Endothelial cell of umbilical vein (primary cell): Measurements from ENCODE around the gene PKMYT1. TPM values are rescaled to one million over a fixed set of nuclear protein-coding genes. Genes with fewer than 3 reads are reported as not detected.

Experiments used
- BruUV-seq: library from RNA; stranded (reverse); fragments of 400-500 nt; replicated peaks from 2 replicates; lab custom pipeline; 2021; lab: Mats Ljungman, UMichigan
- CTCF ChIA-PET: fragments of 300-600, 350-600 bp; sonication (Branson Sonifier 250); formaldehyde crosslinking; loops from one replicate; lab custom pipeline; 2021; ENCODE audit warnings: antibody characterized with exemption, inconsistent platforms; lab: Charles Lee
- POLR2A ChIA-PET: fragments of 300-600, 350-600 bp; sonication (Branson Sonifier 250); formaldehyde crosslinking; loops from one replicate; lab custom pipeline; 2021; ENCODE audit warnings: antibody characterized with exemption, inconsistent platforms; lab: Charles Lee
- DNase-seq: peaks from one replicate; pipeline ENCODE4 v3.0.0-alpha.2; 2011; ENCODE audit warnings: low read depth, low spot score
- FAIRE-seq: peaks from 2 replicates; lab custom pipeline; 2011; peaks lifted over from hg19 to GRCh38; lab: Jason Lieb, UNC
- H2AFZ ChIP-seq: 2 replicates; pipeline ENCODE4 v1.6.0; 2012; ENCODE audit warnings: low read depth, low read length, control low read depth, inconsistent platforms
- H3K27ac ChIP-seq: 2 replicates; pipeline ENCODE4 v1.5.1; 2011; ENCODE audit warnings: low read depth, mild to moderate bottlenecking, control low read depth, low read length, moderate library complexity; ENCODE audit not compliant: insufficient read depth
- H3K27me3 ChIP-seq, 2 experiments: 2 replicates each; pipeline versions ENCODE4 v1.6.0 to v1.6.1; 2011; ENCODE audit warnings: low read length in 2 of 2, mixed read lengths in 1 of 2; ENCODE audit not compliant: control insufficient read depth in 2 of 2, insufficient read depth in 2 of 2
- H3K36me3 ChIP-seq, 2 experiments: 2 replicates in 1 of 2; 3 replicates in 1 of 2; pipeline ENCODE4 v1.5.1; 2011; ENCODE audit warnings: low read length in 2 of 2, mild to moderate bottlenecking in 1 of 2, moderate library complexity in 1 of 2; ENCODE audit not compliant: control insufficient read depth in 2 of 2, insufficient read depth in 2 of 2; ENCODE audit errors: extremely low read depth in 1 of 2
- H3K4me1 ChIP-seq: 3 replicates; pipeline ENCODE4 v1.5.1; 2011; ENCODE audit warnings: mild to moderate bottlenecking, low read length; ENCODE audit not compliant: control insufficient read depth, insufficient read depth; ENCODE audit errors: extremely low read depth
- H3K4me2 ChIP-seq: 2 replicates; pipeline ENCODE4 v1.6.1; 2011; ENCODE audit warnings: low read length, control low read depth, mixed read lengths; ENCODE audit not compliant: insufficient read depth
- H3K4me3 ChIP-seq, 3 experiments: fragments of 200-600 bp in 1 of 3; sonication (generic), shearing (Covaris generic) in 1 of 3; replicated peaks in 1 of 3; 2 replicates each; pipeline ENCODE4 v1.5.1; 2011 to 2016; ENCODE audit warnings: control low read depth in 3 of 3, low read length in 3 of 3, mild to moderate bottlenecking in 2 of 3, inconsistent platforms in 1 of 3, low read depth in 1 of 3, moderate library complexity in 1 of 3; ENCODE audit not compliant: insufficient read depth in 1 of 3
- H3K79me2 ChIP-seq: 2 replicates; pipeline ENCODE4 v1.6.0; 2012; ENCODE audit warnings: low read length, inconsistent platforms; ENCODE audit not compliant: control insufficient read depth, insufficient read depth
- H3K9ac ChIP-seq: replicated peaks from 2 replicates; pipeline ENCODE3; 2011; ENCODE audit warnings: low read length, control low read depth; ENCODE audit not compliant: insufficient read depth; ENCODE audit errors: extremely low read depth
- H3K9me1 ChIP-seq: replicated peaks from 3 replicates; pipeline ENCODE4 v1.6.0; 2011; ENCODE audit warnings: mild to moderate bottlenecking, low read length; ENCODE audit not compliant: control insufficient read depth, insufficient read depth; ENCODE audit errors: extremely low read depth
- H3K9me3 ChIP-seq: replicated peaks from 2 replicates; pipeline ENCODE4 v1.5.1; 2012; ENCODE audit warnings: low read length, inconsistent platforms; ENCODE audit not compliant: control insufficient read depth, insufficient read depth
- H4K20me1 ChIP-seq: replicated peaks from 2 replicates; pipeline ENCODE3; 2011; ENCODE audit warnings: mild to moderate bottlenecking, low read length; ENCODE audit not compliant: control insufficient read depth, insufficient read depth; ENCODE audit errors: extremely low read depth
- GATA2 ChIP-seq: IDR thresholded peaks from 2 replicates; pipeline ENCODE4 v1.7.0; 2011; ENCODE audit warnings: low read depth, mild to moderate bottlenecking, moderate library complexity, mixed read lengths, low read length; ENCODE audit not compliant: insufficient read length, insufficient read depth
- POLR2A ChIP-seq: IDR thresholded peaks from 2 replicates; pipeline ENCODE4 v1.6.1; 2012; ENCODE audit warnings: low read depth, mild to moderate bottlenecking, control low read depth, low read length
- POLR2AphosphoS5 ChIP-seq: IDR thresholded peaks from 2 replicates; pipeline ENCODE4 v1.6.1; 2012; ENCODE audit warnings: low read depth, mild to moderate bottlenecking, control low read depth, low read length, moderate library complexity; ENCODE audit not compliant: insufficient read depth
- dilution Hi-C: fragments of 300-500 bp; cut with MboI; formaldehyde crosslinking; loops from one replicate; pipeline ENCODE4 v1.15.0; 2019; ENCODE audit warnings: low sequenced_read_pairs; ENCODE audit not compliant: extremely low pct_ligation_motif_present
- intact Hi-C: fragments of 100-400 bp; cut with micrococcal nuclease; formaldehyde crosslinking; loops from one replicate; pipeline ENCODE4 v1.10.0; 2022
- polyA plus RNA-seq, 4 experiments: library from polyadenylated mRNA; depleted of rRNA in 3 of 4; stranded (reverse) in 3 of 4; unstranded in 1 of 4; fragments of >200 nt; gene quantifications; 2 replicates each; pipeline versions ENCODE4 v1.2.1 to v1.2.3, GENCODE V29; 2011 to 2012; ENCODE audit warnings: missing spikeins in 1 of 4
- total RNA-seq: library from RNA; stranded (reverse); gene quantifications from 2 replicates; pipeline ENCODE4 v1.2.3, GENCODE V29; 2021
- TF ChIP-seq, protein P1 (sequence below), 2 donors: IDR thresholded peaks; 1 replicate in 1 of 2; 2 replicates in 1 of 2; pipeline ENCODE4 v1.5.1; 2011; ENCODE audit warnings: low read length in 2 of 2, mild to moderate bottlenecking in 2 of 2, moderate library complexity in 2 of 2, control low read depth in 1 of 2, inconsistent platforms in 1 of 2, low read depth in 1 of 2; ENCODE audit not compliant: insufficient read depth in 1 of 2; ENCODE audit errors: extremely low read depth in 1 of 2

Gene PKMYT1
- total and polyA plus RNA-seq, 2 donors (not counting 3 experiments of a cell fraction or from before 2014, with no cell fraction given): 26.1 to 48.5 TPM

DNA sequence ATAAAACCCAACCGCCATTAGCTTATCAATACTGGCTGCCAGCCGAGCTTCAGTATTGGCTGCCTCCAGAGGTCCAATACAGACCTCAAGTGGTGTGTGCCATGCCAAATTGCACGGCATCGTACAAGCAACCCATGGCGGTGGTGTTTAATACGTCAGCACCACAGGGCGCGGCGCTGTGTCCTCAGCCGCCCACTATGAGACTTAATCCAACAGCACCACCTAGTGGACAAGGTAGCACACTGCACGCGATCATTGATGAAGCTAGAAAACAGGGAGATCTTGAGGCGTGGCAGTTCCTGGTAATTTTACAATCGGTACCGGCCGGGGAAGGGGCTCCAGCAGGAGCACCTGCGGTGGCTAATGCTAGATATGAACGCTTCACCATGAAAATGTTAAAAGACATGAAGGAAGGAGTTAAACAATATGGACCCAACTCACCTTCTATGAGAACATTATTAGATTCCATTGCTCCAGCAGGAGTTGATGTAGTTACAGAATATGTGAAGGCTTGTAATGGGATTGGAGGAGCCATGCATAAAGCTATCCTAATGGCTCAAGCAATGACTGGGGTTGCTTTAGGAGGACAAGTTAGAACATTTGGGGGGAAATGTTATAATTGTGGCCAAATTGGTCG is 53.1 kb downstream of the PKMYT1 start:
- H3K4me1 ChIP-seq: peaks cover 2% of the 10 kb centered on the region
- POLR2A ChIA-PET: interaction anchor here (0.6 kb wide), 1 partner anchor 53 kb away, joined by 3 read pairs; no protein-coding TSS in a partner anchor
- CTCF ChIA-PET: interaction anchor here (0.5 to 2.2 kb wide), 46 partner anchors 8 to 652 kb away, joined by 3 to 36 read pairs (median 5); partner anchors contain the start of genes FLYWCH1, FLYWCH2, KCTD5 and PKMYT1
- H4K20me1 ChIP-seq: no peaks in the 10 kb centered on the region
- intact Hi-C loops: loop anchor here (1.0 kb wide), 1 partner anchor 52 kb away; no protein-coding TSS in a partner anchor
- dilution Hi-C loops: no loop called here
- H3K79me2 ChIP-seq: peaks cover 2% of the 10 kb centered on the region
- H3K9me1 ChIP-seq: no peaks in the 10 kb centered on the region
- H3K4me2 ChIP-seq: peak overlapping the region; percentile 49
- no TSS peak for BruUV-seq
- DNase-seq (peak; percentile 81), FAIRE-seq (peak; percentile 95)
- peak overlapping the region; percentile 75 for H2AFZ ChIP-seq
- no peaks in the 10 kb centered on the region for H3K9me3 ChIP-seq
- peak overlapping the region in 1 of 3 experiments; percentile 7 for H3K4me3 ChIP-seq
- no peaks in the 10 kb centered on the region for H3K27me3 ChIP-seq
- H3K9ac ChIP-seq: no peak overlapping the region
- no peak overlapping the region for H3K27ac ChIP-seq
- TF ChIP-seq POLR2A (no peak), POLR2AphosphoS5 (no peak), GATA2 (no peak)
- TF ChIP-seq, protein P1, sequence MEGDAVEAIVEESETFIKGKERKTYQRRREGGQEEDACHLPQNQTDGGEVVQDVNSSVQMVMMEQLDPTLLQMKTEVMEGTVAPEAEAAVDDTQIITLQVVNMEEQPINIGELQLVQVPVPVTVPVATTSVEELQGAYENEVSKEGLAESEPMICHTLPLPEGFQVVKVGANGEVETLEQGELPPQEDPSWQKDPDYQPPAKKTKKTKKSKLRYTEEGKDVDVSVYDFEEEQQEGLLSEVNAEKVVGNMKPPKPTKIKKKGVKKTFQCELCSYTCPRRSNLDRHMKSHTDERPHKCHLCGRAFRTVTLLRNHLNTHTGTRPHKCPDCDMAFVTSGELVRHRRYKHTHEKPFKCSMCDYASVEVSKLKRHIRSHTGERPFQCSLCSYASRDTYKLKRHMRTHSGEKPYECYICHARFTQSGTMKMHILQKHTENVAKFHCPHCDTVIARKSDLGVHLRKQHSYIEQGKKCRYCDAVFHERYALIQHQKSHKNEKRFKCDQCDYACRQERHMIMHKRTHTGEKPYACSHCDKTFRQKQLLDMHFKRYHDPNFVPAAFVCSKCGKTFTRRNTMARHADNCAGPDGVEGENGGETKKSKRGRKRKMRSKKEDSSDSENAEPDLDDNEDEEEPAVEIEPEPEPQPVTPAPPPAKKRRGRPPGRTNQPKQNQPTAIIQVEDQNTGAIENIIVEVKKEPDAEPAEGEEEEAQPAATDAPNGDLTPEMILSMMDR (IDR thresholded peaks at IDR 0.05; ENCODE audit: extremely low read depth in 1 of 2, insufficient read depth in 1 of 2, low read depth in 1 of 2, low read length in 2 of 2): peak; percentile 83 to 94
- peaks cover 2 to 10% of the 10 kb centered on the region in 2 experiments for H3K36me3 ChIP-seq
